VCaP (cell line): ENCODE measurements around the gene GPR15.

Source experiments
- H3K27ac ChIP-seq: fragments of 450-650 bp; 2 replicates; pipeline ENCODE4 v1.5.1; 2017
- TF ChIP-seq, protein P1 (sequence below): fragments of 450-650 bp; conservative IDR thresholded peaks from 2 replicates; pipeline ENCODE4 v1.5.1; 2017; ENCODE audit warnings: mild to moderate bottlenecking, moderate library complexity

The GPR15 gene

GRCh38 chr3:98580401-98581386, 48.9 kb downstream of the GPR15 start:
- H3K27ac ChIP-seq: no peak overlapping the region
- TF ChIP-seq, protein P1, sequence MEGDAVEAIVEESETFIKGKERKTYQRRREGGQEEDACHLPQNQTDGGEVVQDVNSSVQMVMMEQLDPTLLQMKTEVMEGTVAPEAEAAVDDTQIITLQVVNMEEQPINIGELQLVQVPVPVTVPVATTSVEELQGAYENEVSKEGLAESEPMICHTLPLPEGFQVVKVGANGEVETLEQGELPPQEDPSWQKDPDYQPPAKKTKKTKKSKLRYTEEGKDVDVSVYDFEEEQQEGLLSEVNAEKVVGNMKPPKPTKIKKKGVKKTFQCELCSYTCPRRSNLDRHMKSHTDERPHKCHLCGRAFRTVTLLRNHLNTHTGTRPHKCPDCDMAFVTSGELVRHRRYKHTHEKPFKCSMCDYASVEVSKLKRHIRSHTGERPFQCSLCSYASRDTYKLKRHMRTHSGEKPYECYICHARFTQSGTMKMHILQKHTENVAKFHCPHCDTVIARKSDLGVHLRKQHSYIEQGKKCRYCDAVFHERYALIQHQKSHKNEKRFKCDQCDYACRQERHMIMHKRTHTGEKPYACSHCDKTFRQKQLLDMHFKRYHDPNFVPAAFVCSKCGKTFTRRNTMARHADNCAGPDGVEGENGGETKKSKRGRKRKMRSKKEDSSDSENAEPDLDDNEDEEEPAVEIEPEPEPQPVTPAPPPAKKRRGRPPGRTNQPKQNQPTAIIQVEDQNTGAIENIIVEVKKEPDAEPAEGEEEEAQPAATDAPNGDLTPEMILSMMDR: no peak

DNA sequence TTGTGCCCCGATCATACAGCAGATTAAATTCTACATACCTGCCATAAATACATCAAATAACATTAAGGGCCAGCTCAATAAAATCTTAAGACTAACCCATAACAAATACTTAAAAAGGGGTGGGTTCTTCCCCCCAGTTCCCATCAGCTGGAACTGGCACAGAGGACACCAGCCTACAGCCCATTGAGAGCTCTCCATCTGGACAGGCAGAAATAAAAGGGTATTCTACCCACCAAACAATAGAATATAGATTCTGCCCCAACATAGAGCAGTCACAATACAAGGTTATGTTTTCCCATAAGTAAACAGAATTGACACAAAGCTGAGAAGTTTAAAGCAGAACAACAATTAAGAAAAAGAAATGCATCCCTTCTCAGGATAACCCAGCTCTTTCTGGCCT, 49.7 kb downstream of the GPR15 start:
- H3K27ac ChIP-seq: no peak overlapping the region
- TF ChIP-seq, protein P1: no peak

- no peak overlapping the region for H3K27ac ChIP-seq
- TF ChIP-seq, protein P1: no peak
These were observed 50.3 kb downstream of the GPR15 start for GRCh38 chr3:98582042-98582441.

DNA sequence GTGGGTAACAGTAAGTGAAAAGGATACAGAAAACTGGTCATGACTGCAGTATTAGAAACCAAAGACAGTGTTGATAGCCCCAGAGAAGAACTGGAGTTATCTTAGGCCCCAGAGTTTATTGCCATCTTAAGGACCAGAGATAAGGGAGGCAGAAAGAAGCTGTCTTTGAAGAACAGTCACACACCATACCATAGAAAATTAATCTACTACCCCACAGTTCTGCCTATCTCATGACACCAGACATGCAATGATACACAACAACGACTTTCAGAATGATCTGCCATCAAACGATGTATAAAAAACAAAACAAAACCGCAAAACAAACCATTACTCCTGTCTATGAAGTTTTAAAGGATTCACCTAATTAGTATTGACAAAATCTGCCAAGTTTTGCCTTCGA, 52.0 kb downstream of the GPR15 start:
- TF ChIP-seq, protein P1: no peak
- no peak overlapping the region for H3K27ac ChIP-seq
